AG09319 (cell line): Measurements from ENCODE around the gene PANK1.
"Not testable (repeated sequence)": the region's sequence is repeated elsewhere in the genome, so short reads cannot be mapped to it uniquely, and the experiment has no call there.

Experiments
- DNase-seq: peaks from one replicate; pipeline ENCODE4 v3.0.0-alpha.2; 2010; ENCODE audit warnings: low read depth; ENCODE audit errors: extremely low read depth
- CTCF ChIP-seq: IDR thresholded peaks from 2 replicates; pipeline ENCODE4 v1.5.1; 2011; ENCODE audit warnings: low read depth, mild to moderate bottlenecking, inconsistent platforms, low read length, moderate library complexity

Gene PANK1

GRCh38 chr10:89550509-89550908 is 94.5 kb downstream of the PANK1 start:
- no peak for DNase-seq

GRCh38 chr10:89549510-89549909 is 95.5 kb downstream of the PANK1 start:
- DNase-seq, result no peak

More at GRCh38 chr10:89550509-89550908, 94.5 kb downstream of the PANK1 start:
- no peak for TF ChIP-seq CTCF

GRCh38 chr10:89548673-89549072 is 96.4 kb downstream of the PANK1 start:
- DNase-seq, result no peak
- no peak for TF ChIP-seq CTCF

More at GRCh38 chr10:89549510-89549909, 95.5 kb downstream of the PANK1 start:
- no peak for TF ChIP-seq CTCF

GRCh38 chr10:89547853-89548513 is 97.1 kb downstream of the PANK1 start:
- no peak for TF ChIP-seq CTCF
- no peak for DNase-seq

- not testable (repeated sequence) for DNase-seq
These were observed 98.4 kb downstream of the PANK1 start for GRCh38 chr10:89546651-89547050.

- no peak for TF ChIP-seq CTCF
- no peak for DNase-seq
These were observed 101.2 kb downstream of the PANK1 start for GRCh38 chr10:89543841-89544240.

GRCh38 chr10:89540420-89540949 is 104.6 kb downstream of the PANK1 start:
- no peak for TF ChIP-seq CTCF
- DNase-seq, result no peak

- no peak for TF ChIP-seq CTCF
- DNase-seq, result no peak
These were observed 107.7 kb downstream of the PANK1 start for GRCh38 chr10:89537364-89537763.
